Kidney glomerular epithelial cell (primary cell): Measurements from ENCODE around the gene SELPLG.
"Not testable (repeated sequence)": the region's sequence is repeated elsewhere in the genome, so short reads cannot be mapped to it uniquely, and the experiment has no call there.

ENCODE experiments used
- DNase-seq: peaks from one replicate; lab custom pipeline; 2025; lab: John Stamatoyannopoulos, UW

SELPLG gene

GRCh38 chr12:108618953-108619274, 14.8 kb downstream of the SELPLG start:
- not testable (repeated sequence) for DNase-seq

- DNase-seq: peak; percentile 68
Observed at GRCh38 chr12:108618079-108618952, 15.4 kb downstream of the SELPLG start.

- DNase-seq: no peak
Observed at GRCh38 chr12:108616941-108617858, 16.5 kb downstream of the SELPLG start.

DNA sequence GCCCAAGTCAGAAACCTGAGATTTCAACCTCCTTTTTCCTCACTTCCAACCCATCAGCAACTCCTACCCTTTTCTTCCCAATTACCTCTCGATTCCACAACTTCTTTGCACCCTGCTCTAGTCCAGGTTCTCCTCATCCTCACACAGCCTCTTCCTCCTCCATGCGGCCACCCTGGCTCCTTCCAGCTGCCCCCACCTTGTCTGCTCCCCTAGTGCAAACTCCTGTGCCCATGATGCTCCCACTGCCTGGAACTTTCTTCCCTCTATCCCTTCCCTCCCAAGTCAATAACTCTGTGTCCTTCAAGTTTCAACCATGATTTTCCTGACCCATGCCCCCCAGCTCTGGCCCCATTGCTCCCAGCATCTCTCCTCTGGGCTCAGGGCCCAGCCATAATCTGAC, 17.3 kb downstream of the SELPLG start:
- no peak for DNase-seq

DNA sequence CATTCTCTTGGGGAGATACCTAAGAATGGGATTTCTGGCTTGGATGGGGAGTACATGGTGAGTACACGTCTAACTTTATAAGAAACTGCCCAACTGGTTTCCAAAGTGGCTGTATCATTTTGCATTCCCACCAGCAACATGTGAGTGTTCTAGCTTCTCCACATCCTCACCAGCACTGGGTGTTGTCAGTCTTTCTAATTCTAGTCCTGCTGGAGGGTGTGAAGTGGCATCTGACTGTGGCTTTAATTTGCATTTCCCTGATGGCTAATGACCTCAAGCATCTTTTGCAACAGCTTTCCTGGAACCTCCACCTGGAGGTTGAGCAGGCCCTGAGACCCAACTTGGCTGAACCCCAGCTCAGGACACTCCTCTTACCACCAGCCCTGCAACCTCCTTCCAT, 17.8 kb downstream of the SELPLG start:
- no peak for DNase-seq

DNA sequence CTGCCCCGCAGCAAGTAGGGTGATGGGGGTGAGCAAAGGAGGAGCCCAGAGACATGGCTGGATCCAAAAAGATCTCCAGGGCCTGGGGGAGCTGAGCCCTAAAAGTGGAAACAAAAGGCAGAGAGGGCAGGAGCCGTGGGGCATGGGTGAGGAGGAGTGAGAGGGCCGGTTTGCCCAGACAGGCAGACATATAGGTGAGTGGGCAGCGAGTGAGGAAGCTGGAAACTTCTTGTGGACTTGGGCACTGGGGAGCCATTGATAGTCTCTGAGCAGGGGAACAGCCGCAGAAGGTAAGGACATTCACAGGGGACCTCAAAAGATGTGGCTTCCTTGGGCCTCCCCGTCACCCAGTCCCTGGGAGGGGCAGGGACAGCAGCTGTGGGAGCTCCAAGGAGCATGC, 19.1 kb downstream of the SELPLG start:
- no peak for DNase-seq

DNA sequence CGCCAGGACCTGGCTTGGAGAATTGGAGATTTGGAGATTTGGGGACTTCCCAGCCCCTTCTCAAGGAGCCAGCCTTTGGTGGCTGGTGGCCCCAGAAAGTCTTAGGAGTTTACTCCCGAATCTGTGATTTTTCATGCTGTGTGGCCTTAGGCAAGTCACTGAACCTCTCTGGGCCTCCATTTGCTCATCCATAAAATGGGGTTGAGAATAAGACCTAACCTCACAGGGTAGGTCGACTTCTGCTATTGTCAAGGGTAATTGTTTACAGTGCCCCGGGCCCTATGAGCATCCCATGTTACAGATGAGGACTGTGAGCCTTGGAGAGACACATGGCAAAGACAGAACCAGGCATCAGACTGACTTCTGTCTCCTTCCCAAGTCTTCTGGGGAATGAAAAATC, 19.7 kb downstream of the SELPLG start:
- DNase-seq: no peak

DNA sequence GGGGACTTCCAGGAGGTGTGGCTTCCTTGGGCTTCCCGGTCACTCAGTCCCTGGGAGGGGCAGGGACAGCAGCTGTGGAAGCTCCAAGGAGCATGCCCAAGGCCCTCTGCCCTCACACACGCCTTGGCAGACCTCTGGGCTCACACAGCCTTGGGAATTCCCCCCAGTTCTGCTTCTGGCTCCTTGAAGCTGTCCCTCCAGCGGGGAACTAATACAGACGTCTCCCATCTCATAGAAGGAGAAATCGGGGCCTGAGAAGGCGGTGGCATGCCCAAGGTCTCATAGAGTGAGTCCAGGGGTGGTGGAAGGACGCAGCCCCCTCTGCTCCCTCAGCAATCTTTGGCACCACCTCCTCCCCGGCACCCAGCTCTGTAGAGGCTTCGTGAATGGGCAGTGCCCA, 20.1 kb downstream of the SELPLG start:
- no peak for DNase-seq

DNA sequence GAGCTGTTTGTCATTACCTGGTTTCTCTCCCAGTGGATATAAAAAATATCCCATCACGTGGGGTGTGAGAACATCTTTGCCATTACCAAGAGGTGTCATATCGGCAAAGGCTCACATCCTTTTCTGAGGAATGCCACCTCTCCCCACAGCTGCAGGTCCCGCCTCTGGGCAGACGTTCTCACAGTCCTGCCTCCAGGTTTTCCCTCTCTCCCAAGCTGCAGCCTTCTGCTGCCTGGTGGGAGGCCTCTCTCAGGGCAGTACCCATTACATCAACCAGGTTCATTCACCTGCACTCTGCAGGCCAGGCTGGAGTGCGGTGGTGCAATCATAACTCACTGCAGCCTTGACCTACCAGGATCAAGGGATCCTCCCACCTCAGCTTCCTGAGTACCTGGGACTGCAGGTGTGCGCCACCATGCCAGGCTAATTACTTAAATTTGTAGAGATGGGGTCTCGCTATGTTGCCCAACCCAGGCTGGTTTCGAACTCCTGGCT, 20.9 kb downstream of the SELPLG start:
- DNase-seq: peak; percentile 9

GRCh38 chr12:108611884-108612415, 21.7 kb downstream of the SELPLG start:
- DNase-seq: peak; percentile 94

GRCh38 chr12:108610856-108611605, 22.7 kb downstream of the SELPLG start:
- DNase-seq: no peak

- DNase-seq: no peak
Observed at GRCh38 chr12:108610336-108610815, 23.3 kb downstream of the SELPLG start.

- no peak for DNase-seq
Observed at GRCh38 chr12:108609537-108610335, 24.0 kb downstream of the SELPLG start.

DNA sequence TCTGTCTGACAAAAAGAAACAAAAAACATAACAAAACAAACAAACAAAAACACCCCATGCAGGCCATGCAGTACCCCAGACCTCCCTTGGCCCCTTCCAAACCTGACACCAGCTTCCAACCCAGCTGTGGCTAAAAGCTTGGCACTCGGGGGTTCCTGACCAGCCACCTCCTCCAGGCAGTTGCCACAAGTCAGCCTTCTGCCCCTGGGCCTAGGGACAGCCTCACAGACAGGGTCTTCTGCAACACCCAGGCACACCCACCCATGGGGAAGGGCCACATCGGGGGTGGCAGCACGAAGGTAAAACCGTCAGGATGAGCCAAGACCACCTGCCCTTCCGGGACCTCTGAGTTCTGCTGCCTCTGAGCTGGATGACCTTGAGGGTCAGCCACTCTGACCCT, 25.1 kb downstream of the SELPLG start:
- no peak for DNase-seq

DNA sequence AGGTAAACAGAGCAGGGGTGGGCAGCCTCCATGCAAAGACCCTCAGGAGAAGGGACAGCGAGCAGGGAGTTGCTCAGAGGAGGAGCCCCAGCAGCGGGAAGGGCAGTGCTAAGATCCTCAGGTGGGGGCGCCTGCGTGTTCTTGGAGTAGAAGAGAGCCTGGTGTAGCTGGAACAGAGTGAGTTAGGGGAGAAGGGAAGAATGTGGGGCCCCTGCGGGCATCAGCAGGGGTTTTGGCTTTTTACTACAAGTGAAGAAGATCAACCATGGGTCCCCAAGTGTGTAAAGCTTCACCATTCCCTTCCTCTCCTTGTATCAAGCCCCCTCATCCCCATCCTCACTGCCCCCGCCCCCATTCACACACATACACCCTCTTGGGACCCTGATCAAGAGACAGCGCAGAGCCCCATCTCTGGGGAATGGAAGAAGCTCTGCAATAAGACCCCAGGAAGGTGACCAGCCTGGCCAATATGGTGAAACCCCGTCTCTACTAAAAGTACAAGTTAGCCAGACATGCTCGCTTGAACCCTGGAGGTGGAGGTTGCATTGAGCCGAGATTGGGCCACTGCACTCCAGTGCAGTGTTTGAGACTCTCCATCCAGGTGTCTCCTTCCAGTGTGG, 25.6 kb downstream of the SELPLG start:
- DNase-seq: no peak

DNA sequence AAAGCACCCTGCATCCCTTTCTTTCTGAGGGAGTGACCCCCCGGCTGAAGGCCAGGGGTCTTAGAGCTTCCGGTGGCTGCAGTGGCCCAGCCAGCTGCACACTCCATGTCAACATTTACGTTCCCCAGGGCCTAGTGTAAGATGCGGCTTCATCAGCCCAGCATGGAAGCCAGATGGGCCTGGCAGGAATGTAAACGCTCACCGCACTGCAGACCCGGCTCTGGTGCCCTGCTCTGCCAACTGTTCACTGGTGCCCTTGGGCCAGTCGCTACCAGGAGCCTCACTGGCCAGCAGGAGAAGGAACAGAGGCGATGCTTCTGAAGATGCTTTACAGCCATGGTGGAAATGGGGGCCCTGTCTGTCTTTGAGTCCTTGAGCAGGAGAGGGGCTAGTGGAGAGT, 27.2 kb downstream of the SELPLG start:
- DNase-seq: no peak

GRCh38 chr12:108605690-108606406, 27.8 kb downstream of the SELPLG start:
- no peak for DNase-seq

GRCh38 chr12:108605000-108605689, 28.5 kb downstream of the SELPLG start:
- peak; percentile 34 for DNase-seq
